ENCODE data around the gene TRAF3IP1. TPM values are rescaled to one million over a fixed set of nuclear protein-coding genes. Genes with fewer than 3 reads are reported as not detected.

Gene TRAF3IP1
- total RNA-seq, 6 experiments from 2014 or later, result 15.7 to 21.7 (median 17.6) TPM

DNA sequence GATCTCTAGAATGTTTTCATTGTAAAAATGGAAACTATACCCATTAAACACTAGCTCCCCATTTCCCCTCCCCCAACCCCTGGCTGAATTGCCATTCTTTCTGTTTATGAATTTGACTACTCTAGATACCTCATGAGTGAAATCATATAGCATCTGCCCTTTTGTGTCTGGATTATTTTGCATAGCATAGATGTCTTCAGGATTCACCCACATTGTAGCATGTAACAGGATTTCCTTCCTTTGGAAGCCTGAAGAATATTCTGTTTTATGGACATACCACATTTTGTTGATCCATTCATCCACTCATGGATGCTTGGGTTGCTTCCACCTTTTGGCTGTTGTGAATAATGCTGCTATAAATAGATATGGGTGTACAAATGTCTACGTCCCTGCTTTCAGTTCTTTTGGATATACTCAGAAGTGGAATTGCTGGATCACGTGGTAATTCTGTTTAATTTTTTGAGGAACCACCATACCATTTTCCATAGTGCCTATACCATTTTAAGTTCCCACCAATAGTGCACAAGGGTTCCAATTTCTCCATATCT, 98.8 kb downstream of the TRAF3IP1 start:
- H3K27me3 Mint-ChIP-seq (ENCODE audit: insufficient read depth), result no peaks in the 10 kb centered on the region; the same call in 1 of the 2 replicates
- H3K4me1 Mint-ChIP-seq (ENCODE audit: low read depth), result peaks cover 38% of the 10 kb centered on the region
- H3K9me3 Mint-ChIP-seq, result peaks cover 13% of the 10 kb centered on the region
- H3K4me3 Mint-ChIP-seq, result no peak overlapping the region
- peaks cover 17% of the 10 kb centered on the region for H3K36me3 Mint-ChIP-seq (ENCODE audit: low read depth)
- TF ChIP-seq, protein P1, sequence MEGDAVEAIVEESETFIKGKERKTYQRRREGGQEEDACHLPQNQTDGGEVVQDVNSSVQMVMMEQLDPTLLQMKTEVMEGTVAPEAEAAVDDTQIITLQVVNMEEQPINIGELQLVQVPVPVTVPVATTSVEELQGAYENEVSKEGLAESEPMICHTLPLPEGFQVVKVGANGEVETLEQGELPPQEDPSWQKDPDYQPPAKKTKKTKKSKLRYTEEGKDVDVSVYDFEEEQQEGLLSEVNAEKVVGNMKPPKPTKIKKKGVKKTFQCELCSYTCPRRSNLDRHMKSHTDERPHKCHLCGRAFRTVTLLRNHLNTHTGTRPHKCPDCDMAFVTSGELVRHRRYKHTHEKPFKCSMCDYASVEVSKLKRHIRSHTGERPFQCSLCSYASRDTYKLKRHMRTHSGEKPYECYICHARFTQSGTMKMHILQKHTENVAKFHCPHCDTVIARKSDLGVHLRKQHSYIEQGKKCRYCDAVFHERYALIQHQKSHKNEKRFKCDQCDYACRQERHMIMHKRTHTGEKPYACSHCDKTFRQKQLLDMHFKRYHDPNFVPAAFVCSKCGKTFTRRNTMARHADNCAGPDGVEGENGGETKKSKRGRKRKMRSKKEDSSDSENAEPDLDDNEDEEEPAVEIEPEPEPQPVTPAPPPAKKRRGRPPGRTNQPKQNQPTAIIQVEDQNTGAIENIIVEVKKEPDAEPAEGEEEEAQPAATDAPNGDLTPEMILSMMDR (IDR thresholded peaks at IDR 0.05), result no peak
- DNase-seq, result no peak
- no peak overlapping the region for H3K27ac Mint-ChIP-seq

DNA sequence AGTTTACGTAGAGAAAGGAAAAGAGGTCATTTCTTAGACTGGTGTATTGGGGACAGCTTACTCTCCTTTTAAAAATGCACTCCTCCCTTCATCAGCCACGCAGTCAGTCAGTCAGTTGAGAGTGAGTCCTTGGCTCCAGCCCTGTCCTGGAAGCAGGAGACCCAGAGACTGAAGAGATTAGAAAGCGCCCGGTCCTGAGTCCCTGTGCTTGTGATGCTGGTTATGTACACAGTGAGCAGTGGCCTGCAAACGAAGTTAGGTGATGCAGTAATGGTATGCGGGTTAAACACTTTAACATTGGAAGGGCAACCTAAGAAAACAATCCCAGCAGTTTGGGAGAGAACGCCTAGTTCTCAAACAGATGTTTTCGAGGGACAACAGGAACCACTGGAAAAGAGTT, 100.1 kb downstream of the TRAF3IP1 start:
- H3K27me3 Mint-ChIP-seq (ENCODE audit: insufficient read depth), result peaks cover 2% of the 10 kb centered on the region
- TF ChIP-seq, protein P1 (IDR thresholded peaks at IDR 0.05), result no peak
- DNase-seq, result no peak
- H3K27ac Mint-ChIP-seq, result no peak overlapping the region; the same call in 1 of the 2 replicates
- H3K4me1 Mint-ChIP-seq (ENCODE audit: low read depth), result peaks cover 52% of the 10 kb centered on the region
- H3K4me3 Mint-ChIP-seq, result no peak overlapping the region
- peaks cover 11% of the 10 kb centered on the region for H3K9me3 Mint-ChIP-seq
- peaks cover 15% of the 10 kb centered on the region for H3K36me3 Mint-ChIP-seq (ENCODE audit: low read depth)

DNA sequence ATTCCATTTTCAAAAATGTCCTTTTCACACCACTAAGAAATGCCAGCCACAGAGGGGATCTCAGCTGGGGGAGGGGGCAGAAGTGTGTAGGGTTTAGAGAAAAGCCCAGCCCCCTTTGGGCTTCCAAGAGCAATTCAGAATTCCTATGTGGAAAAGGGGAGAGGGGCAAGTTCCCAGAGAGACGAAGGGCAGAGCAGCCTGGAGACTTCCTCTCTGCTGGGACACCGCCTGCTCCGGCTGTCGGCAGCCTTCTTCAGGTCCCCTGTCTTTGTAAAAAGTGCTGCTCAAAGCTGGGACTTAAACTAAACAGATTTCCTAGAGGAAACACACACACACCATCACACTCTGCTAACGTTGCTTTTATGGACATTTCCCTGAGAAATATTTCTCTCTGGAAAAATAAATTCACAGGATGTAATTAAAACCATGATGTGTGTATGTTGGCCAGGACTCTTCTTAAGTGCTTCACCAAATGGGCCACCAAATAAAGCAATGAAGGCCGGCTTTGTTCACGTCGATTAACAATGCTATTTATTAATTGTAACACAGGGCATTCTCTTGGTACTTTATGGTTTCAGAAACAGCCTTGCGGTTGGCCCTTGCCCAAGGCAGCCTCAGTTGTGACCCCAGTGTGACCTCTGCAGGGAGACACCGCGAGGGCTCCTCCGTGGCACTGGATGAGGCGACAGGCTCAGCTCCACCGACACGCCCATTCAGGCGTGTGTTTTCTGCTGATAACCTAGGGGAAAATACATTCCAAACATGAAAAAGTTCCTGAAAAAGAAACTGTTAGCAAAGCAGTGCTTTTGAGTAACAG, 100.8 kb downstream of the TRAF3IP1 start:
- Mint-ChIP-seq H3K4me3 (no peak overlapping the region), H3K4me1 (ENCODE audit: low read depth) (peaks cover 57% of the 10 kb centered on the region), H3K27ac (no peak overlapping the region; the same call in 1 of the 2 replicates), H3K27me3 (ENCODE audit: insufficient read depth) (peaks cover 3% of the 10 kb centered on the region), H3K9me3 (peaks cover 5% of the 10 kb centered on the region), H3K36me3 (ENCODE audit: low read depth) (peaks cover 8% of the 10 kb centered on the region)
- TF ChIP-seq, protein P1 (IDR thresholded peaks at IDR 0.05), result no peak
- DNase-seq, result no peak

DNA sequence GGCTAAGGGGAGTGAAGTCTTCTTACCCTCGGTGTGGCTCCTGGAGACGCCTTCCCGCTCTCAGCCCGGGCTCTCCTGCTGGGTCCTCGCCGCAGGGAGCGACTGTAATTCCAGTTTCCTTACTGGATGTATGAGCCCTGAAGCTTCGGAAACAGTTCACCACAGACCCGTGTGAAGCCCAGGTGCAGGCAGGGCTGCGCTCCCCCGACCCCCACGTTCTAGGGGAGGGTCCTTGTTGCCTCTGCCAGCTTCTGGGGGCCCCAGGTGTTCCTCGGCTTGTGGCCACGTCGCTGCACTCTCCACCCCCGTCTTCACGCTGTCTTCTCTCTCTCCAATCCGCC, 101.3 kb downstream of the TRAF3IP1 start:
- Mint-ChIP-seq H3K4me3 (no peak overlapping the region), H3K27ac (no peak overlapping the region), H3K27me3 (ENCODE audit: insufficient read depth) (peaks cover 5% of the 10 kb centered on the region), H3K36me3 (ENCODE audit: low read depth) (0 out of 2 replicates have a peak, but pooled peaks cover 2% of the 10 kb centered on the region), H3K4me1 (ENCODE audit: low read depth) (peaks cover 60% of the 10 kb centered on the region), H3K9me3 (no peaks in the 10 kb centered on the region)
- no peak for DNase-seq
- TF ChIP-seq, protein P1 (IDR thresholded peaks at IDR 0.05), result no peak

DNA sequence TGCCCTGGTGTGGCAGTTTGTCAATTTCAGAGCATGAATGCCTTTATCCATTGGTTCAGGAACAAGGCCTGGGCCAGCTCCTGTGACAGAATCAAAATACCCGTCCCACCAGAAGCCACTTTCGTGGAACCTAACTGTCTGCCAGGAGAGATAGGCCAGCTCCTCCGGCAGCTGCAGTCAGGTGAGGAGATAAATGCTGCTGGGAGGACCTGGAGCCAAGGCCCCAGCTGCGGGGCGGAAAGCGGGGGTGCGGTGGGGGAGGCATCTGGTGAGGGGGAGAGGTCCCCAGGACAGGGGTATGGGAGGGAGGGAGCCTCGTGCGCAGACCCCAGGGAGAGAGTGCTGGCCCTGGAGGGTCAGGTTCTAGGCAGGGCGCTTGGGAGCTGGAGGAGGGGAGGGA, 102.0 kb downstream of the TRAF3IP1 start:
- H3K4me3 Mint-ChIP-seq, result no peak overlapping the region
- DNase-seq, result no peak
- H3K9me3 Mint-ChIP-seq, result no peaks in the 10 kb centered on the region
- peaks cover 1% of the 10 kb centered on the region for H3K36me3 Mint-ChIP-seq (ENCODE audit: low read depth)
- H3K4me1 Mint-ChIP-seq (ENCODE audit: low read depth), result peaks cover 60% of the 10 kb centered on the region
- H3K27me3 Mint-ChIP-seq (ENCODE audit: insufficient read depth), result peaks cover 5% of the 10 kb centered on the region
- TF ChIP-seq, protein P1 (IDR thresholded peaks at IDR 0.05), result no peak
- H3K27ac Mint-ChIP-seq, result no peak overlapping the region

Measured in HFFc6 (cell line).